NCI-H2227 (cell line): Measurements from ENCODE around the gene PPP1CC.
A peak's percentile ranks its signal among the peaks of the same experiment; 100 is the strongest.
"Not testable (repeated sequence)": the region's sequence is repeated elsewhere in the genome, so short reads cannot be mapped to it uniquely, and the experiment has no call there.

Source experiments
- DNase-seq: peaks from one replicate; lab custom pipeline; 2025; ENCODE audit not compliant: unreplicated experiment; lab: John Stamatoyannopoulos, UW

PPP1CC gene

DNA sequence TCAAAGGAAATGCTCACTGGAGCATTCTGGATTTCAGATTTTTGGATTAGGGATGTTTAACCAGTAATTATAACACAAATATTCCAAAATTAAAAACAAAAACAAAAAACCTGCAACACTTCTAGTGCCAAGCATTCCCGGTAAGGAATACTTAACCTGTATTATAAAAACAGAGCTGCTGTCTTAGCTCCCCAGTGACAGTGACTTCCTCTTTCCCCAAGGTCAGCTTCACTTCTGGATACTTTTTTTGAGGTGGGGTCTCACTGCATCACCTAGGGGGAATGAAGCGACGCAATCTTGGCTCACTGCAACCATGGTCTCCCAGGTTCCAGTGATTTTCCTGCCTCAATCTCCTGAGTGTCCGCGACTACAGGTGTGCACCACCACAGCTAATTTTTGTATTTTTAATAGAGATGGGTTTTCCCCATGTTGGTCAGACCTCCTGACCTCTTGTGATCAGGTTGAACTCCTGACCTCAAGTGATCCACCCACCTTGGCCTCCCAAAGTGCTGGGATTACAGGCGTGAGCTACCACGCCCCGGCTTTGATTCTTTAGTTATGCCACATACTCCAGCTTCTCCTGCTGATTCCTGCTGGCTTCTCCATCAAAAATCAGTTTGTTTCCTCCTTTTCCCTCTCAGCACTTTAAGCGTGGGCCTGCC, 15.9 kb downstream of the PPP1CC start:
- no peak for DNase-seq

DNA sequence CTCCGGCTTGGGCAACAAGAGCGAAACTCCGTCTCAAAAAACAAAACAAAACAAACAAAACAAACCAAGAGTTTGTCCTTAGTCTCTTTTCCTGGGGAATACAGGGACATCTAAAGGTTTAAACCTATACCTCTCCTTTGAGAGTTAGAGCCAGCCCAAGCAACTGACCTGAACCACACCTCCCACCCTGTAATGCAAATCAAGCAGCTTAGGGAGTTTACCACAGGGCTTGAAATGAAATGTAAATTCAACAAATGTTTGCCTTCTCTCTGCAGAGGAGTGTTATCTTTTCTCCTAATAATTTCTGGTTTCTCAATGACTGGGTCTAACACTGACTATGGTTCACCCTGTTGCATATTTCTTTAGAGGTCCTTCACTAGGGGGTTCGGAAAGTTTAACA, 16.7 kb downstream of the PPP1CC start:
- DNase-seq, result no peak

DNA sequence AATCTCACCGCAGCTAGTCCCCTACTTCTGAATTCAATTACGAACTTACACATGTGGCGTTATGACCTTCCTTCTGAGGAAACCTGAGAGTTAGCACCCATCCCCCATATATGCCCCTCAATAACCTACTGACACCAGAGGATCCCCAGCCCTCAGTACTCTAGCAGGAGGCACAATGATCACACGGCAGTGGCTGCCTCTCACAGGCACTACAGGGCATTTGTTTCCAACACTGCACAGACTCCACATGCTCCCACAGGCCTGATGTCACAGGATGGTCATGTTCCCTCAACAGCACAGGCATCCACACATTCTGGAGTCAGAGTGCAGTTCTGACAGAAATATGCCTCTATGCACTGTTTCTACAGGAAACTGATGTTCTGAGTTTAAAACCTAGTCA, 17.4 kb downstream of the PPP1CC start:
- DNase-seq, result no peak

DNA sequence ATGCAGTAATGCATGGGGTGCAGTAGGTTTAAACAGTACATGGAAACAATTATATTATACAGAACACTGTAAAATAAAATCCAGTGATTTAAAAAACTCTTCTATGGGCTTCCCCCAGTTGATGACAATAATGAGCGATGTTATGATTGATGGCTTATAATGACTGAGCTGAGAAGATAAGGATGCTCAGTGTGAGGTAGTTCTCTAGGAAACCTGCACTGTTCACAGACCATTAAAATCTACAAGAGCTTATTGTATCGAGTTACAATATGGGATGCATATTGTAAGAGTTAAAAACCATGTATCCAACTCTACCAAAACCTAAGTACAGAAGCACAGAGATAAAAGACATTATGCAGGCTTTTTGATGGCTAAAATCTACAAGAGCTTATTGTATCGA, 19.8 kb downstream of the PPP1CC start:
- not testable (repeated sequence) for DNase-seq

DNA sequence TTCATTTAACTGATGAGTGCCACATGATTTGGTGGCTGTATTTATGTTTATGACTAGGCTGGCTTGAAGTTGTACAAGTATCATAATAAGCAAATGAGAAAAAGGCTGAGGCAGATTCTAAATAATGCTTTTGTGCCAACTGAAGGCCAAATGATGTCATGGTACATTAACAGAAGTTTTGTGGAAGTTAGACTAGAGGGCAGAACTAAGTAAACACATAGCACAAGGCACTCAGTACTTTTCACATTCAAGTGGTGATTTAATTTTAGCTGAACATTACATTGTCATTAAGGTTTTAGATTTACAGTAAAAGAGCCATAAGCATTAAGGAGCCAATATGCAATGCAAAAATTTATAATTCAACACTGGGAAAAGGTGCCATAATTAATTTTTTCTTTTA, 21.1 kb downstream of the PPP1CC start:
- no peak for DNase-seq

DNA sequence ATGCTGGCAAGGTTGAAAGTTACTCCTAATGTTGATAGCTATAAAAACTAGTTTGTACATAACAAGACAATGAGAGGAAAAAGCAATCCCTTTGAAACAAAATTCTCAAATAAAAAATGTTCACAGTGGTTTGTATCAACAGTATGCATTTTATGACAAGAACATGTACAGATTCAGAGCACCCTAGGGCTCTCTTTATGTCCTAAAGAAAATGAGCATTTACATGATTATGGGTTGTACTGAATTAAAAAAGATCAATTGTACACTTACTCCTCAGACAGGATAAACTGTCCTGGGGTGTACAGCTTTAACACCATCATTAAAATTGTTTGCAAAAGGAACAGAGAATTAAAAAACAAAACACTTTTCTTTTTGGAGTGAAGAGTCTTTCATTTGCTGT, 22.2 kb downstream of the PPP1CC start:
- DNase-seq, result no peak

DNA sequence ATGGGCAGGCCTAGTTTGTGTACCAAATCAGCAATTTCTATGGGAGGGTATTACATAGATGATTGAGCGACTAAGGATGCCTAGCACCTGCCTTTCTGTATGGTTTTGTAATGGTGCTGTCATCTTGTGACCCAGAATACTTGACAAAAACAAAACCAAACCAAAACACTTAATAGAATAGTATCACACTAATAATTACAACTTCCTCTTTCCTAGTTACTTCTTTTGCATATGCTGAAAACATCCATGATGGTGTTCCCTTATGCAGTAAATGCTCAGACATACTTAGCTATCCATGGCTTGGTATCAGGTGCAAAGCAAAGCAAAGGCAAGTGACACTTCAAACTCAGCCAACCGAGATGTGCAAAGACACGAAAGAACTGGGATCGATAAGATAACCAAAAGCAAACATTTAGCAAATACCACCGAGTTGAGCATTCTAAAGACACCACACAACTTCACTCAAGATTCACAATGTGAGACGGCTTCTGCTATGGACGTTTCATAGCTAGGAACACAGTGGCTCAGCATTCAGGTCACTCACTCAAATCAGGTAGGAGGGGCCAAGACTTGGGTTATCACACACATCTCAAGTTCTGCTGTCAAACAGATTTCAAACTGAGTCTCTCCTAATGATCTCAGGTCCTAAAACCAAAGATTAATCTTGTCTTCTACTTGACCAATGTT, 24.3 kb downstream of the PPP1CC start:
- DNase-seq, result no peak

DNA sequence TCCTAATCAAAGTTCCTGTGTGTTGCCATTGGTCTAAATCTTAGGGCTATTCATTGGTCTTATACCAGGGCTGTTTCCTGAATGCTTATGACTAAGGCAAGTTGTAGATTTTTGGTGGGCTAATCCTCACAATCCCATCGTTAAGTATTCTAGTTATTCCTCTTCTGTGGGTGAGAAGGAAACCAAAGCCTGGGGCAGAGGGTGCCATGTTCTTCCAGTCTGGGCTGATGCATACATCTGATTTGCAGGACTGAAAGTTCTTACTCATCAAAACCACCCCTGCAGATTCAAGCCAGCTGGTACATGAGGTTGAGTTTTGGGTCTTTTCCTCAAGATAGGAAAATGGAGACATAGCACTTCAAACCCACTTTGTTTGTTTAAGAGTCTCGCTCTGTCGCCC, 25.7 kb downstream of the PPP1CC start:
- DNase-seq, result no peak

DNA sequence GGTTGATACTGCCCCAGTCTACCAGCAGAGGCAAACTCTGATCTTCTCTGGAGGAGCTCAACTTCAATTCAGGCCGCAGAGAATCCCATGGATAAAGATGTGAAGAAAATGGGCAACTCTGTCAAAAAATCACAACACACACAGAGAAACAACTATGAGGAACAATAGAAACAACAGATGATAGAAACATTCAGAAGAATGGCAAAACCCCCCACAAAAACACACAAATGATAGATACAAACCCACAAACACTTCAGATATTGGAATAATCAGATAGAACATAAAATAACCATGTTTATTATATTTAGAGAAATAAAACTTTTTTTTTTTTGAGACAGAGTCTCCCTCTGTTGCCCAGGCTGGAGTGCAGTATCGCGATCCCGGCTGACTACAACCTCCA, 33.8 kb downstream of the PPP1CC start:
- DNase-seq, result no peak

DNA sequence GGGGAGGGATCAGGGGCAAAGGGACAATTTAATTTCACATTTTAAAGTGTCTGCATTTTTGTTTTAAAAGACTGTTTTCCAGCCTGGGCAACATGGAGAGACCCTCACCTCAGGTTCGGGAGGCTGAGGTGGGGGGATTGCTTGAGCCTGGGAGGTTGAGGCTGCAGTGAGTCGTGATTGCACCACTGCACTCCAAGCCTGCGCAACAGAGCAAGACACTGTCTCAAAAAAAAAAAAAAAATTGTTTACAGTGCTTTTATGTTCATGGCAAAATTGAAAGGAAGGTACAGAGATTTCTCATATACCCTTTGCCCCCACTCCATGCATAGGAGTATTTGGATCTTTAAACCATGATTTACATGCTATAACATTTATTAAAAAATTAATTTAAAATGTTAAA, 37.4 kb downstream of the PPP1CC start:
- DNase-seq, result no peak

DNA sequence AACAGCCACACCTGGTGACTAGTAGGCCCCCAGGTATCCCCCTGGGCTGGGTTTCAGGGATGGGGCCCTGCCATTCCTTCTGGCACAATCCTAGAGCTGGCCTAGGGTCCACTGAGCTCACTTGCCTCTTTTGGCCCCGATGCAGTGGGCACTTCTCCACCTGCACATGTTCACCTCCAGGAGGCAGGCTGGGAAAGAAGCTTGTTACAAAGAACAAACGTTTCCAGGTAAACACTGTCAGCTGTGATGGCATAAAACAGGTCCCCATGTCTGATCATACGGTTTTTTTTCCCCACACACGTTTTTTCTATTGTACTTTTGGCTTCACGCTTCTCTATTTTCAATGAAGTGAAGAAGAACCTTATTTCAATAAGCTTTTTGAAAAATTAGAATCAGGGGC, 37.9 kb downstream of the PPP1CC start:
- DNase-seq, result no peak

DNA sequence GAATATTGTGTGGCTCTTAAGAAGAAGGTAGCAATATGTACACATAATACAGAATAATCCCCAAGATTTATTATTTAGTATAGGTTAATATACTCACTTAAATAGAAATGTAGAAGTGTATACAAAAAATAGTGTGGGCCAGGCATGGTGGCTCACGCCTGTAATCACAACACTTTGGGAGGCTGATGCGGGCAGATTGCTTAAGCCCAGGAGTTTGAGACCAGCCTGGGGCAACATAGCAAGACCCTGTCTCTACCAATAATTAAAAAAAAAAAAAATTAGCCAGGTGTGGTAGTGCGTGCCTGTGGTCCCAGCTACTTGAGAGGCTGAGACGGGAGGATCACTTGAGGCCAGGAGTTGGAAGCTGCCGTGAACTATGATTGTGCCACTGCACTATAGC, 38.5 kb downstream of the PPP1CC start:
- DNase-seq, result no peak

DNA sequence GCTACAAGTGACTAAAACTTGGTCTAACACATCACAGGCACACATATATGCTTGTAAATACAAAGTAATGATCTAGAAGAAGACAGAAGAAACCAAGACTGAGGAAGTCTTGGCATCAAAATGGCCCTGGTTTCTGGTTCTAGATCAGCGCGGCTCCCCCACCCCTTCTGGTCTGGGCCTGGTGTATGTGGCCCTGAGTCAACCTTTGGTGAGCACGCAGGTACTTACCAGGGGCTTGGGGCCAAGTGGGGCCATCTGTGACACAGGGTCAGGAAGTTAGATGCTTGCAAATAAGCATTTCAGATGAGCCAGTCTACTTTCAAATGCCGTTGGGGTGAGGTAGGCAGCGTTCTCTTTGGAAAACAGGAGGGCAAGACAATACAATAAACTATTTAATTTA, 40.6 kb downstream of the PPP1CC start:
- DNase-seq, result no peak

DNA sequence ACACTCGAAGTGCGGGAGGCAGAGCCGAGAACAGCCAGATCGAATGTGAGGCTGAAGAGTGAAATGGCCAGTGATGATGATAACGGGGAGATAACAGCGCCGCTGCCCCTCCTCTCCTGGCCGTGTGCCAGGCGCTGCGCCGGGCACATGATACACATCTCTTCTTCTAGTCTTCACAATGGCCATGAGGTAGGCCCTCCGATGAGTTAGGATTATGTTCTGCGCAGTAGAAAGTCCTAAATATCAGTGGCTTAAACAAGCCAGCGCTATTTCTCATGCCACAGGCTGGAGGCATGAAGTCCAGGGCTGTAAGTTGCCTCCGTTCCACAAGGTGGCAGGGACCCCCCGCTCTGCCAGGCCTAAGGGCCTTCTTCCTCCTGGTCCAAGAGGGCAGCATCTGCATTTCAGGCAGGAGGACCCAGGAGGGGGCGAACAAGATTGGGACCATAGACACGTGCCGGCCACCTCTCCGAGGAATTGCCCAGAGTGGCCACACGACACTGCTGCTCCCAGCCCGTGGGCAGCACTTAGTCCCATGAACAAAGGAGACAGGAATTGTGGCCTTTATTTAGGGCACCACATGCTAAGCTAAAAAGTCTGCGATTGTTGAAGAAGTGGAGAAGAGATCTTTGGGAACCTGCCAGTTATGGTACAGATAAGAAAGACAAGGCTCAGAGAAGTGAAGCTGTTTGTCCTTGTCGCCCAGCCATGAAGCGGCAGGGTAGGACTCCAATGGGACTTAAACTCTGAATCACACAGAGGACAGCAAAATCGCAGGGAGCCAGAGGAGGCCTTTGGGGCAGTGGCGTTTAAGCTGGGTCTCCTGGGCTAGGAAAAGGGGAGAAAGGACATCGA, 42.9 kb downstream of the PPP1CC start:
- peak; percentile 63 for DNase-seq

DNA sequence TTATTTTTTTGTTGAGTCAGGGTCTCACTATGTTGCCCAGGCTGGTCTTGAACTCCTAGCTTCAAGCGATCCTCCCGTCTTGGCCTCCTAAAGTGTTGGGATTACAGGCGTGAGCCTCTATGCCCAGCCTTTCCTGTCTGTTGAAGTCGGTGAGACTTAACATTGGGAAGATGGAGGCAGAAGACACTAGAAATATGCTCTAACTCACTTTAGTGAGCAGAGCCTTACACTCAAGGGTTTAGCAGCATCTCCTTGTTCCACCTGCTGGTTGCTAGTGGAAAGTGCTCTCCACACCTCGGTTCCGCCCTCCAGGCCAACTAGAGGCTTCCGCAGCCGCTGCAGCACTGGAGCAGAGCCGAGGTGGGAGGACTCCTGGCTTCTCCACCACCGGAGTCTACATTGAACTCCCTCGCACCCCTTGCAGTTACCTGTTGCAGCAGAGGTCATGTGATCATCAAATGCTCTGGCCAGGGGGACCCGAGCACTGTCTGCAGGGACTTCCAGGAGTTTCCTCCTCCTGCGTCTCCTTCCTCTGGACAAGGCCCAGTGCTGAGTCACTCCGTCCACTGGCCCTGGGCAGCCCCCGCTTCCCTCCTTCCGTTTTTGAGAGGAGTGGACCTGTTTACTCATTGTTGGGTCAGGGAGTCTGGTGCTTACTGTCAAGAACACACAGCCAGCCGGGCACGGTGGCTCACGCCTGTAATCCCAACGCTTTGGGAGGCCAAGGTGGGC, 44.4 kb downstream of the PPP1CC start:
- DNase-seq, result peak; percentile 53

DNA sequence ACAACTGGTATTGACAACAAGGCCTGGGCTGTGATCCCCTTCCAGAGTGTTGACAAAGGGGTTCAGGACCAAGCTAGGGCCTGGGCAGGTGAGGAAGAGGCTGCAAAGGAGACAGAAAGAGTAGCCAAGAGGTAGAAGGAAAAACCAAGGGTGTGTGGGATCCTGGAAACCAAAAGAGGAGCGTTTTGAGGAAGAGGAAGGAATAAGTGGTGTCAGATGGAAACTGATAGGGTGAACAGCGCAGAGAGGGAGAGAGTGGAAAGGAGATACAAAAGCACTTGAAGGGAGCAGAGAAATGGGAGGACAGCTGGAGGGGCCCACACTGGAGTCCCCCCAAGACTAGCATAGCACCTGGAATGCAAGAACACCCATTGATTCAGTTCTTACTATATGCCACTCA, 45.5 kb downstream of the PPP1CC start:
- no peak for DNase-seq

DNA sequence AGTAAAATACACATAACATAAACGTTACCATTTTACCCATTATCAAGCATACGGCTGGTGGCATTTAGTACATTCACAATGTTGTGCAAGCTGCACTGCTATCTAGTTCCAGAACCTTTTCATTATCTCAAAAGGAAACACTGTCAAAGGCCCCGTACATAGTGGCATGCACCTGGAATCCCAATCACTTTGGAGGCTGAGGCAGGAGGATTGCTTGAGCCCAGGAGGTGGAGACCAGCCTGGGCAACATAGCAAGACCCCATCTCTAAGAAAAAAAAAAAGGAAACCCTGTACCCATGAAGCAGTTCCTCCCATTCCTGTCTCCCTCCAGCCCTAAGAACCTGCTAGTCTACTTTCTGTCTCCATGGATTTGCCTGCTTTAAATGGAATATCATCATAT, 46.4 kb downstream of the PPP1CC start:
- no peak for DNase-seq

DNA sequence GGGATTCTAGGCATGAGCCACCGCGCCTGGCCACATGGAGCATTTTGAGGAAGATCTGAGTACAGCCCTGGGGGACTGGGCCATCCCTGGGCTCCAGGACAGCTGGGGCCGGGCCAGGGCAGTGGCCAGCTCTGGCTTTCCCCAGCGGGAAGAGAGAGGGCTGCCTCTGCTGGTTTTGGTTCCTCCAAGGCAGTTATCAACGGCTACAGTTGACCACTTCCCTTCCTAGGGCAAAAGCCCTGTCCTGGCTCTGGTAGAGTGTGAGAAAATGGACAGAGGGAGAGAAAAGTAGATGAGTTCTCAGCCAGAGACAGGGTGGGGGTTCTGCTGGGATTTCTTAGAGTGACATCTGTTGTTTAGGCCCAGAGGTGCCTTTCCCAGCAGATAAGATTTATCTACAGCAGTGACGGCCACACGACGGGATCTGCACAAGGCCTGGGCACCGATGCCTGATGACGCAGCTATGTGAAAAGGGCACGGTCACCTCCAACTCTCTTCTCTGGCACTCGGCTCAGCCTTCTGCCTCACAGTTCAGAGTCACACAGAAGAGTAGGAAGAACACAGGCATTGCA, 48.3 kb downstream of the PPP1CC start:
- DNase-seq, result no peak

DNA sequence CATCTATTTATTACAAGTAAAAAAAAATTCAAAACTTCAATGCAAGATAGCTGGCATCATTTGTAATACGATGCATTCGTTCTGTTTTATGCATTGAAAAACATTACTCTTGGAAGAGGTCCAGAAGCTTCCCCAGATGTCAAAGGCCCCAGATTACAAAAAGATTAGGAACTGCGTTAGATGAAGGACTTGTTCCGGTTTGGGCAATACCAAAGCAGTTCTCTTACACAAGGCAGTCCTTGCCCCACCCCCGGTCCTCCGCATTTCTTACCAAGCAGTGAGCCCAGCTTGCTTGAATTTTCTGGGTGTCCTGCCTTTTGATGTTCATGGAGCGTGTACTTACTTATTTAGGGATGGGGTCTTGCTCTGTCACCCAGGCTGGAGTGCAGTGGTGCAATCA, 49.0 kb downstream of the PPP1CC start:
- DNase-seq, result no peak

DNA sequence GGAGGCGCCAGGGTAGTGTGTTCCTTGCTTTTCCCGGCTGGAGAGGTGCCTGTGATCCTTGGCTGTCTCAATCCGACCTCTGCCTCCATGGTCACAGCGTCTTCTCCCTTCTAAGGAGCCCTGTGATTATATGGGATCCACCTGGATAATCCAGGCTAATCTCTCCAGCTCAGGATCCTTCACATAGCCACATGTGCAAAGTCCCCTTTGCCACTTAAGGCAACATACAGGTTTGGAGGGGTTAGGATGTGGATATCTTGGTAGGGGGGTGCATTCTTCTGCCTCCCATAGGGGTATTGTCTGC, 52.6 kb downstream of the PPP1CC start:
- no peak for DNase-seq
